Fibroblast of lung (primary cell): Measurements from ENCODE around the gene NAPG. TPM values are rescaled to one million over a fixed set of nuclear protein-coding genes. Genes with fewer than 3 reads are reported as not detected.
"Not testable (repeated sequence)": the region's sequence is repeated elsewhere in the genome, so short reads cannot be mapped to it uniquely, and the experiment has no call there.

Experiments used
- DNase-seq, 2 donors: peaks; one replicate each; pipeline versions ENCODE4 v3.0.0 to v3.0.0-alpha.2; 2010; ENCODE audit warnings: low read depth in 2 of 2
- H2AFZ ChIP-seq: 2 replicates; pipeline ENCODE4 v1.5.1; 2012; ENCODE audit warnings: low read length, control low read depth, inconsistent platforms
- H3K27ac ChIP-seq: 2 replicates; pipeline ENCODE4 v1.5.1; 2011; ENCODE audit warnings: low read length, control low read depth; ENCODE audit not compliant: insufficient read depth
- H3K27me3 ChIP-seq: 2 replicates; pipeline ENCODE4 v1.5.1; 2011; ENCODE audit warnings: mild to moderate bottlenecking, low read length; ENCODE audit not compliant: control insufficient read depth, insufficient read depth
- H3K36me3 ChIP-seq: 2 replicates; pipeline ENCODE4 v1.5.1; 2011; ENCODE audit warnings: low read length; ENCODE audit not compliant: control insufficient read depth, insufficient read depth
- H3K4me1 ChIP-seq: 2 replicates; pipeline ENCODE4 v1.5.1; 2011; ENCODE audit warnings: low read length; ENCODE audit not compliant: control insufficient read depth, insufficient read depth; ENCODE audit errors: extremely low read depth
- H3K4me2 ChIP-seq: 2 replicates; pipeline ENCODE4 v1.5.1; 2011; ENCODE audit warnings: low read length, control low read depth; ENCODE audit not compliant: insufficient read depth; ENCODE audit errors: extremely low read depth
- H3K4me3 ChIP-seq, 4 experiments: fragments of 200-600 bp in 1 of 4; sonication (generic) in 1 of 4; replicated peaks in 1 of 4; 2 replicates each; pipeline ENCODE4 v1.5.1; 2011 to 2016; ENCODE audit warnings: low read length in 4 of 4, low read depth in 3 of 4, mild to moderate bottlenecking in 3 of 4, control low read depth in 2 of 4, inconsistent platforms in 1 of 4, mixed read lengths in 1 of 4; ENCODE audit not compliant: insufficient read depth in 1 of 4; ENCODE audit errors: control extremely low read depth in 1 of 4
- H3K79me2 ChIP-seq: 2 replicates; pipeline ENCODE4 v1.5.1; 2012; ENCODE audit warnings: mild to moderate bottlenecking, low read length, inconsistent platforms; ENCODE audit not compliant: control insufficient read depth, insufficient read depth
- H3K9ac ChIP-seq: 2 replicates; pipeline ENCODE4 v1.5.1; 2011; ENCODE audit warnings: mild to moderate bottlenecking, low read length, control low read depth; ENCODE audit not compliant: insufficient read depth
- H3K9me3 ChIP-seq: 2 replicates; pipeline ENCODE4 v1.5.1; 2012; ENCODE audit warnings: low read depth, low read length; ENCODE audit not compliant: control insufficient read depth, insufficient read depth
- H4K20me1 ChIP-seq: 2 replicates; pipeline ENCODE4 v1.5.1; 2011; ENCODE audit warnings: low read length; ENCODE audit not compliant: control insufficient read depth, insufficient read depth; ENCODE audit errors: extremely low read depth
- CTCF ChIP-seq, 2 donors: IDR thresholded peaks in 1 of 2; conservative IDR thresholded peaks in 1 of 2; 1 replicate in 1 of 2; 2 replicates in 1 of 2; pipeline ENCODE4 v1.5.1; 2011 to 2012; ENCODE audit warnings: low read length in 2 of 2, control low read depth in 1 of 2, inconsistent platforms in 1 of 2, low read depth in 1 of 2, mild to moderate bottlenecking in 1 of 2
- EZH2 ChIP-seq: IDR thresholded peaks from 2 replicates; pipeline ENCODE4 v1.5.1; 2012; ENCODE audit warnings: low read length, control low read depth, mild to moderate bottlenecking; ENCODE audit errors: missing control alignments
- polyA plus RNA-seq, 2 donors: library from polyadenylated mRNA; depleted of rRNA in 1 of 2; stranded (reverse) in 1 of 2; unstranded in 1 of 2; fragments of >200 nt; gene quantifications; 2 replicates each; pipeline ENCODE4 v1.2.1, GENCODE V29; 2011 to 2012; ENCODE audit warnings: missing spikeins in 1 of 2
- total RNA-seq: library from RNA; depleted of rRNA; stranded (reverse); fragments of >200 nt; gene quantifications from 2 replicates; pipeline ENCODE4 v1.2.1, GENCODE V29; 2014

NAPG gene
- total and polyA plus RNA-seq, 2 donors (not counting 1 experiment from before 2014, with no cell fraction given): 23.1 to 33.7 TPM

GRCh38 chr18:10552226-10552625 lies 26.4 kb downstream of the NAPG start:
- H3K36me3 ChIP-seq: peaks cover 10% of the 10 kb centered on the region
- no peak overlapping the region for H3K4me3 ChIP-seq
- no peaks in the 10 kb centered on the region for H3K9me3 ChIP-seq
- no peaks in the 10 kb centered on the region for H3K79me2 ChIP-seq
- H3K27me3 ChIP-seq: no peaks in the 10 kb centered on the region
- H2AFZ ChIP-seq: no peak overlapping the region
- H3K4me2 ChIP-seq: no peak overlapping the region
- no peaks in the 10 kb centered on the region for H4K20me1 ChIP-seq
- H3K4me1 ChIP-seq: no peaks in the 10 kb centered on the region
- no peak for DNase-seq
- H3K9ac ChIP-seq: no peak overlapping the region
- TF ChIP-seq CTCF (conservative IDR thresholded peaks at IDR 0.05 in 1 of 2, IDR thresholded peaks at IDR 0.05 in 1 of 2; ENCODE audit: low read depth in 1 of 2, low read length in 2 of 2) (no peak), EZH2 (no peak)
- no peak overlapping the region for H3K27ac ChIP-seq

- H3K27me3 ChIP-seq, H3K9ac ChIP-seq, H3K9me3 ChIP-seq, H3K4me3 ChIP-seq, H3K4me1 ChIP-seq, H3K27ac ChIP-seq, H3K36me3 ChIP-seq, DNase-seq, H2AFZ ChIP-seq, H4K20me1 ChIP-seq, H3K4me2 ChIP-seq, H3K79me2 ChIP-seq: not testable (repeated sequence)
Observed at GRCh38 chr18:10556251-10556650, 30.4 kb downstream of the NAPG start.

- no peak overlapping the region for H3K27ac ChIP-seq
- peaks cover 6% of the 10 kb centered on the region for H3K36me3 ChIP-seq
- no peak overlapping the region for H3K4me3 ChIP-seq
- H3K4me2 ChIP-seq: no peak overlapping the region
- H3K4me1 ChIP-seq: no peaks in the 10 kb centered on the region
- no peaks in the 10 kb centered on the region for H3K27me3 ChIP-seq
- H4K20me1 ChIP-seq: no peaks in the 10 kb centered on the region
- no peak for DNase-seq
- H3K9me3 ChIP-seq: no peaks in the 10 kb centered on the region
- TF ChIP-seq EZH2: no peak
- TF ChIP-seq CTCF (conservative IDR thresholded peaks at IDR 0.05 in 1 of 2, IDR thresholded peaks at IDR 0.05 in 1 of 2; ENCODE audit: low read depth in 1 of 2, low read length in 2 of 2): no peak
- no peak overlapping the region for H3K9ac ChIP-seq
- H2AFZ ChIP-seq: no peak overlapping the region
- H3K79me2 ChIP-seq: no peaks in the 10 kb centered on the region
Observed at GRCh38 chr18:10557085-10557677, 31.4 kb downstream of the NAPG start.
